PC-9 (cell line): Measurements from ENCODE around the gene NOL9. TPM values are rescaled to one million over a fixed set of nuclear protein-coding genes. Genes with fewer than 3 reads are reported as not detected.

Source experiments
- BruUV-seq: library from RNA; stranded (reverse); fragments of 400-500 nt; replicated peaks from 2 replicates; lab custom pipeline; 2021; lab: Mats Ljungman, UMichigan
- CTCF ChIA-PET: fragments of 300-600 bp; sonication (Branson Sonifier 250); formaldehyde crosslinking; loops from one replicate; lab custom pipeline; 2022; ENCODE audit warnings: antibody characterized with exemption; lab: Charles Lee
- POLR2A ChIA-PET: fragments of 300-600 bp; sonication (Branson Sonifier 250); formaldehyde crosslinking; loops from one replicate; lab custom pipeline; 2022; ENCODE audit warnings: antibody characterized with exemption; ENCODE audit not compliant: unreplicated experiment; lab: Charles Lee
- DNase-seq, 2 experiments: peaks; one replicate each; pipeline versions ENCODE4 v3.0.0 to v3.0.0-alpha.2; 2015 to 2022; ENCODE audit warnings: mixed read lengths in 1 of 2
- H2AFZ ChIP-seq: fragments of 200-600 bp; sonication (generic); 2 replicates; pipeline ENCODE4 v1.8.1; 2017; ENCODE audit warnings: antibody characterized with exemption
- H3F3A ChIP-seq: fragments of 200-600 bp; sonication (generic); 2 replicates; pipeline ENCODE4 v1.8.1; 2017; ENCODE audit warnings: antibody characterized with exemption, mild to moderate bottlenecking, low read depth; ENCODE audit not compliant: insufficient read depth
- H3K27ac ChIP-seq: fragments of 200-600 bp; sonication (generic); 2 replicates; pipeline ENCODE4 v1.6.1; 2016; ENCODE audit warnings: mixed run types
- H3K27me3 ChIP-seq: fragments of 200-600 bp; sonication (generic); 2 replicates; pipeline ENCODE4 v1.6.1; 2016; ENCODE audit warnings: low read depth, mixed run types; ENCODE audit not compliant: insufficient read depth
- H3K36me3 ChIP-seq: fragments of 200-600 bp; sonication (generic); 2 replicates; pipeline ENCODE4 v1.6.1; 2016; ENCODE audit warnings: low read depth, mixed run types
- H3K4me1 ChIP-seq: fragments of 200-600 bp; sonication (generic); replicated peaks from 2 replicates; pipeline ENCODE4 v1.6.1; 2016; ENCODE audit warnings: mixed run types; ENCODE audit not compliant: insufficient read depth
- H3K4me2 ChIP-seq: fragments of 200-600 bp; sonication (generic); 2 replicates; pipeline ENCODE4 v1.6.1; 2017; ENCODE audit warnings: mixed run types
- H3K4me3 ChIP-seq: fragments of 200-600 bp; sonication (generic); 2 replicates; pipeline ENCODE4 v1.6.1; 2016; ENCODE audit warnings: mixed run types
- H3K79me2 ChIP-seq: fragments of 200-600 bp; sonication (generic); 2 replicates; pipeline ENCODE4 v1.6.1; 2017; ENCODE audit warnings: low read depth, mixed run types
- H3K9me2 ChIP-seq: fragments of 200-600 bp; sonication (generic); 2 replicates; pipeline ENCODE4 v1.8.1; 2017; ENCODE audit warnings: mild to moderate bottlenecking; ENCODE audit not compliant: insufficient read depth
- H3K9me3 ChIP-seq: fragments of 200-600 bp; sonication (generic); 2 replicates; pipeline ENCODE4 v1.8.1; 2016; ENCODE audit warnings: low read depth; ENCODE audit not compliant: insufficient read depth
- H4K20me1 ChIP-seq: fragments of 200-600 bp; sonication (generic); 2 replicates; pipeline ENCODE4 v1.8.1; 2017; ENCODE audit not compliant: insufficient read depth
- CTCF ChIP-seq: fragments of 200-600 bp; sonication (generic); conservative IDR thresholded peaks from 2 replicates; pipeline ENCODE4 v1.6.1; 2017; ENCODE audit warnings: mixed run types, antibody characterized with exemption, mild to moderate bottlenecking, moderate library complexity
- EZH2 ChIP-seq: fragments of 200-600 bp; sonication (generic); IDR thresholded peaks from 2 replicates; pipeline ENCODE4 v1.8.0; 2017; ENCODE audit warnings: antibody characterized with exemption, low read depth
- intact Hi-C: fragments of 100-400 bp; cut with micrococcal nuclease; formaldehyde crosslinking; loops from one replicate; pipeline ENCODE4 v1.10.0; 2022; ENCODE audit not compliant: unreplicated experiment
- total RNA-seq: library from RNA; stranded (reverse); gene quantifications from 2 replicates; pipeline ENCODE4 v1.2.3, GENCODE V29; 2021

The NOL9 gene
- total RNA-seq, 1 experiment from 2014 or later = 28.4 TPM

GRCh38 chr1:6501279-6501813, 53.0 kb downstream of the NOL9 start:
- Histone ChIP-seq H3K4me1 (peaks cover 5% of the 10 kb centered on the region; the same call in 1 of the 2 replicates), H3K27me3 (no peaks in the 10 kb centered on the region), H3K4me3 (no peak overlapping the region), H3K4me2 (no peak overlapping the region), H3F3A (no peaks in the 10 kb centered on the region), H3K79me2 (no peaks in the 10 kb centered on the region), H4K20me1 (no peaks in the 10 kb centered on the region), H3K36me3 (no peaks in the 10 kb centered on the region), H3K9me3 (no peaks in the 10 kb centered on the region), H2AFZ (no peak overlapping the region), H3K27ac (no peak overlapping the region), H3K9me2 (no peaks in the 10 kb centered on the region)
- CTCF ChIA-PET = interaction anchor here (1.8 kb wide), 1 partner anchor 12 kb away, joined by 4 read pairs; no protein-coding TSS in a partner anchor
- DNase-seq = no peak
- BruUV-seq = no TSS peak
- POLR2A ChIA-PET = interaction anchor here (0.6 to 0.7 kb wide), 2 partner anchors 103 to 109 kb away, joined by 3 to 5 read pairs; no protein-coding TSS in a partner anchor
- TF ChIP-seq CTCF (no peak), EZH2 (no peak)
- intact Hi-C loops = no loop called here

GRCh38 chr1:6500544-6501278, 53.6 kb downstream of the NOL9 start:
- Histone ChIP-seq H3K27me3 (no peaks in the 10 kb centered on the region), H3K4me2 (no peak overlapping the region), H3K36me3 (no peaks in the 10 kb centered on the region), H3K9me3 (no peaks in the 10 kb centered on the region), H3F3A (no peaks in the 10 kb centered on the region), H3K4me3 (no peak overlapping the region), H3K79me2 (no peaks in the 10 kb centered on the region), H2AFZ (no peak overlapping the region), H3K9me2 (no peaks in the 10 kb centered on the region), H3K27ac (no peak overlapping the region), H3K4me1 (peaks cover 5% of the 10 kb centered on the region; the same call in 1 of the 2 replicates), H4K20me1 (no peaks in the 10 kb centered on the region)
- ChIA-PET CTCF (no interaction called here), POLR2A (no interaction called here)
- no TSS peak for BruUV-seq
- intact Hi-C loops = no loop called here
- no peak for TF ChIP-seq CTCF
- TF ChIP-seq EZH2 = no peak
- no peak for DNase-seq

- TF ChIP-seq EZH2 (no peak), CTCF (no peak)
- no peaks in the 10 kb centered on the region for H3K79me2 ChIP-seq
- ChIA-PET CTCF (no interaction called here), POLR2A (interaction anchor here (0.6 kb wide), 1 partner anchor 23 kb away, joined by 4 read pairs; no protein-coding TSS in a partner anchor)
- no peak for DNase-seq
- intact Hi-C loops = no loop called here
- peaks cover 5% of the 10 kb centered on the region; the same call in 1 of the 2 replicates for H3K4me1 ChIP-seq
- BruUV-seq = no TSS peak
- no peaks in the 10 kb centered on the region for H3F3A ChIP-seq
- no peaks in the 10 kb centered on the region for H3K36me3 ChIP-seq
- H3K9me2 ChIP-seq = no peaks in the 10 kb centered on the region
- no peak overlapping the region for H3K4me3 ChIP-seq
- H3K4me2 ChIP-seq = no peak overlapping the region
- H3K27ac ChIP-seq = no peak overlapping the region
- no peaks in the 10 kb centered on the region for H3K9me3 ChIP-seq
- no peaks in the 10 kb centered on the region for H3K27me3 ChIP-seq
- no peaks in the 10 kb centered on the region for H4K20me1 ChIP-seq
- H2AFZ ChIP-seq = no peak overlapping the region
Measured at GRCh38 chr1:6499296-6499695, 55.0 kb downstream of the NOL9 start.
